Type B pancreatic cell (in vitro differentiated cells): ENCODE measurements around the gene IL22RA1. TPM values are rescaled to one million over a fixed set of nuclear protein-coding genes. Genes with fewer than 3 reads are reported as not detected.

Experiments
- DNase-seq: peaks from one replicate; pipeline ENCODE4 v3.0.0; 2021; ENCODE audit warnings: mixed read lengths; ENCODE audit not compliant: unreplicated experiment; ENCODE audit errors: extremely low spot score
- H3K27ac Mint-ChIP-seq: 2 replicates; pipeline ENCODE4 v1.8.0; 2021; ENCODE audit warnings: mild to moderate bottlenecking, mixed read lengths
- H3K27me3 Mint-ChIP-seq: 2 replicates; pipeline ENCODE4 v1.8.0; 2021; ENCODE audit warnings: mixed read lengths
- H3K36me3 Mint-ChIP-seq: 2 replicates; pipeline ENCODE4 v1.8.0; 2021; ENCODE audit warnings: mixed read lengths
- H3K4me1 Mint-ChIP-seq: one replicate; pipeline ENCODE4 v1.8.0; 2021; ENCODE audit warnings: mixed read lengths; ENCODE audit not compliant: unreplicated experiment
- H3K4me3 Mint-ChIP-seq: 2 replicates; pipeline ENCODE4 v1.8.0; 2021; ENCODE audit warnings: mild to moderate bottlenecking, mixed read lengths
- H3K9me3 Mint-ChIP-seq: 2 replicates; pipeline ENCODE4 v1.8.0; 2021; ENCODE audit warnings: mixed read lengths
- CTCF ChIP-seq: fragments of 200-600 bp; sonication (generic); conservative IDR thresholded peaks from 2 replicates; pipeline ENCODE4 v1.5.0; 2021; ENCODE audit warnings: antibody characterized with exemption, mild to moderate bottlenecking
- total RNA-seq: library from RNA; stranded (reverse); gene quantifications from 2 replicates; pipeline ENCODE4 v1.2.1, GENCODE V29; 2021; ENCODE audit warnings: low replicate concordance

The IL22RA1 gene
- total RNA-seq, 1 donor from 2014 or later = 1.1 TPM

DNA sequence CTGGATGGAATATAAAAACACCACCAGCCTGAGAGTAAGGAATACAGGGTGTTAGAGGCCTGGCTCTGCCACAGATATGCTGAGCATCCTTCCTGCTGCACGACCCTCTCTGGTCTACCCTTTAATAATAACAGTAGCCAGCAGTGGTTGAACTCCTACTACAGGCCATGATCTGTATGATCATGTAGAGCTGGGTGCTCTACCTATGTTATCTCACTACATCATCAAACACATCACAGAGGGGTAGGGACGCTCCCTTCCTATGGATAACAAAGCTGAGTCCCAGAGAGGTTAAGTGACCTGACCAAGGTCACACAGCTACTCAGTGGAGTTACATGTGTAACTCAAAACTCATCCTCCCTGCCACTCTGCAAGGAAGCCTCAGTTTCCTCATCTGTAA, 18.0 kb downstream of the IL22RA1 start:
- no peak for TF ChIP-seq CTCF
- no peaks in the 10 kb centered on the region for H3K36me3 Mint-ChIP-seq
- no peaks in the 10 kb centered on the region for H3K27me3 Mint-ChIP-seq
- peaks cover 6% of the 10 kb centered on the region for H3K4me1 Mint-ChIP-seq
- no peak overlapping the region for H3K4me3 Mint-ChIP-seq
- H3K9me3 Mint-ChIP-seq = no peaks in the 10 kb centered on the region
- H3K27ac Mint-ChIP-seq = no peak overlapping the region
- DNase-seq = no peak

- no peak overlapping the region for H3K4me3 Mint-ChIP-seq
- H3K27me3 Mint-ChIP-seq = no peaks in the 10 kb centered on the region
- no peaks in the 10 kb centered on the region for H3K9me3 Mint-ChIP-seq
- no peak overlapping the region for H3K27ac Mint-ChIP-seq
- TF ChIP-seq CTCF = no peak
- H3K36me3 Mint-ChIP-seq = no peaks in the 10 kb centered on the region
- H3K4me1 Mint-ChIP-seq = peaks cover 10% of the 10 kb centered on the region
- DNase-seq = no peak
Measured at GRCh38 chr1:24123611-24124010, 19.3 kb downstream of the IL22RA1 start.

DNA sequence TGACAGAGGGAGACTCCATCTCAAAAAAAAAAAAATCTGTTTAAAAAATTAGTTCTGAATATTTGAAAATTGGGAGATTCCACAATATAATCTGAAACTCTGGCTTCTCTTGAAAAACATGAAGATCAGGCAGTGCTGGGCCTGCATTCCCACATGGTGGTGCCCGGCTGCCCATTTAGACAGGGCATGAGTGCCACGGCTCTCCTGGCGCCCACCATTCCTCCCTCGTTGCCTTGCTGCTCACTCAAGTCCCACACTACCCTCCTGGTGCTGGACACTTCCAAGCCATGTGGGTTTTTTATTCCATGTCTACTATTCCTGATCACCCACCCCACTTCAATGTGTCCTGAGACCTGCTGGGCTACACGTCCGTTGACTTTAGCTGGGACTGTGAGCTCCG, 20.2 kb downstream of the IL22RA1 start:
- no peak for DNase-seq
- no peak overlapping the region for H3K4me3 Mint-ChIP-seq
- no peak for TF ChIP-seq CTCF
- peaks cover 11% of the 10 kb centered on the region for H3K4me1 Mint-ChIP-seq
- no peaks in the 10 kb centered on the region for H3K36me3 Mint-ChIP-seq
- H3K27me3 Mint-ChIP-seq = peaks cover under 1% of the 10 kb centered on the region
- H3K27ac Mint-ChIP-seq = no peak overlapping the region
- H3K9me3 Mint-ChIP-seq = no peaks in the 10 kb centered on the region

DNA sequence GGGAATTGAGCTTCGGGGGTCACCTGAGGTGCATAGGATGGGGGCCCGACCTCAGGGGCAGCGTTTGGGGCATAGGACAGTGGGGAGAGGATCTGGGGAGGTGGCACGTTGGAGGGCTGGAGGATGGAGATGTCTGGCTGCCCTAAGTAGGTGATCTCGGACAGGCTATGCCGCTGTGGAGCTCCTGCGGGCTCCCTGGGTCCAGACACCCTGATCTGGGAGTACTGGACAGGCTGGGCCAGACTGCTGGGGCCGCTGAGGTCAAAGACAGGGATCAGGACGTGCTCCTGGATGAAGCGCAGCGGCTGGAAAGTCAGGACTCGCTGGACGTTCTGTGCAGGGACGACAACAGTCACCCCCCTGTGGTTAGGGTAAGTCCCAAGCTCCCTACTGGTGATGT, 21.5 kb downstream of the IL22RA1 start:
- Mint-ChIP-seq H3K4me3 (no peak overlapping the region), H3K27me3 (peaks cover 3% of the 10 kb centered on the region), H3K27ac (peak overlapping the region; percentile 8), H3K4me1 (peaks cover 14% of the 10 kb centered on the region), H3K9me3 (no peaks in the 10 kb centered on the region), H3K36me3 (no peaks in the 10 kb centered on the region)
- TF ChIP-seq CTCF = no peak
- DNase-seq = no peak

GRCh38 chr1:24120965-24121364, 22.0 kb downstream of the IL22RA1 start:
- H3K4me3 Mint-ChIP-seq = no peak overlapping the region
- peak overlapping the region; percentile 8 for H3K27ac Mint-ChIP-seq
- H3K9me3 Mint-ChIP-seq = no peaks in the 10 kb centered on the region
- no peak for DNase-seq
- peaks cover 6% of the 10 kb centered on the region for H3K27me3 Mint-ChIP-seq
- no peaks in the 10 kb centered on the region for H3K36me3 Mint-ChIP-seq
- no peak for TF ChIP-seq CTCF
- peaks cover 18% of the 10 kb centered on the region for H3K4me1 Mint-ChIP-seq
